GM12878 (cell line): ENCODE data around the gene TMEM170B. TPM values are rescaled to one million over a fixed set of nuclear protein-coding genes. Genes with fewer than 3 reads are reported as not detected.

Experiments
- ATAC-seq: fragments of 200-7000 bp; cut with Tn5 transposase; 3 replicates; pipeline ENCODE4 v1.9.1; 2020; ENCODE audit warnings: mild to moderate bottlenecking, moderate library complexity
- BruUV-seq: library from RNA; stranded (reverse); fragments of 400-500 nt; replicated peaks from 2 replicates; lab custom pipeline; 2021; lab: Mats Ljungman, UMichigan
- CTCF ChIA-PET: fragments of 300-600 bp; sonication (Branson Sonifier 250); formaldehyde crosslinking; extraction: SDS; loops from one replicate; lab custom pipeline; 2021; ENCODE audit warnings: inconsistent platforms; lab: Yijun Ruan, JAX
- POLR2A ChIA-PET: fragments of 350-600 bp; formaldehyde crosslinking; extraction: SDS; loops from one replicate; lab custom pipeline; 2021; ENCODE audit warnings: inconsistent platforms; lab: Charles Lee
- RAD21 ChIA-PET: fragments of 300-600 bp; sonication (Branson Sonifier 250); formaldehyde crosslinking; loops from one replicate; lab custom pipeline; 2023; ENCODE audit warnings: antibody characterized with exemption; ENCODE audit not compliant: unreplicated experiment; lab: Charles Lee
- SMC1A ChIA-PET: fragments of 300-600 bp; sonication (Branson Sonifier 250); formaldehyde crosslinking; loops from one replicate; lab custom pipeline; 2023; ENCODE audit not compliant: unreplicated experiment, uncharacterized antibody; lab: Charles Lee
- DNase-seq: peaks from one replicate; pipeline ENCODE4 v3.0.0-alpha.2; 2011; ENCODE audit warnings: low read depth, low spot score
- FAIRE-seq: peaks from 3 replicates; lab custom pipeline; 2011; peaks lifted over from hg19 to GRCh38; lab: Jason Lieb, UNC
- H2AFZ ChIP-seq: 2 replicates; pipeline ENCODE4 v1.6.0; 2011; ENCODE audit warnings: low read depth, low read length, control low read depth; ENCODE audit not compliant: control insufficient read depth
- H3K27ac ChIP-seq: 2 replicates; pipeline ENCODE4 v1.5.1; 2011; ENCODE audit warnings: control low read depth; ENCODE audit not compliant: control insufficient read depth, insufficient read depth
- H3K27me3 ChIP-seq, 2 experiments: replicated peaks in 1 of 2; 2 replicates each; pipeline versions ENCODE4 v1.6.0 to v1.6.1; 2011; ENCODE audit warnings: low read length in 1 of 2; ENCODE audit not compliant: control insufficient read depth in 2 of 2, insufficient read depth in 2 of 2
- H3K36me3 ChIP-seq, 2 experiments: 2 replicates each; pipeline ENCODE4 v1.5.1; 2011; ENCODE audit warnings: low read length in 1 of 2; ENCODE audit not compliant: control insufficient read depth in 2 of 2, insufficient read depth in 2 of 2
- H3K4me1 ChIP-seq: 2 replicates; pipeline ENCODE4 v1.6.1; 2011; ENCODE audit warnings: mild to moderate bottlenecking, low read length, moderate library complexity, mixed read lengths; ENCODE audit not compliant: control insufficient read depth, insufficient read depth
- H3K4me2 ChIP-seq: 2 replicates; pipeline ENCODE4 v1.6.0; 2011; ENCODE audit warnings: control low read depth; ENCODE audit not compliant: control insufficient read depth, insufficient read depth
- H3K4me3 ChIP-seq: fragments of 200-600 bp; sonication (generic); 2 replicates; pipeline ENCODE4 v1.5.1; 2016
- H3K79me2 ChIP-seq: 2 replicates; pipeline ENCODE4 v1.6.0; 2011; ENCODE audit warnings: low read length; ENCODE audit not compliant: control insufficient read depth, insufficient read depth
- H3K9ac ChIP-seq: 2 replicates; pipeline ENCODE4 v1.8.0; 2011; ENCODE audit warnings: low read length, control low read depth, mixed read lengths; ENCODE audit not compliant: control insufficient read depth, insufficient read depth
- H3K9me3 ChIP-seq: replicated peaks from 3 replicates; pipeline ENCODE4 v1.5.1; 2011; ENCODE audit warnings: mild to moderate bottlenecking, low read length; ENCODE audit not compliant: control insufficient read depth, insufficient read depth
- H4K20me1 ChIP-seq: 2 replicates; pipeline ENCODE4 v1.6.0; 2011; ENCODE audit not compliant: control insufficient read depth, insufficient read depth
- ESRRA ChIP-seq: IDR thresholded peaks from 2 replicates; pipeline ENCODE4 v1.6.1; 2012; ENCODE audit warnings: mild to moderate bottlenecking, low read length, improper control_type of control experiment
- SMAD1 ChIP-seq: fragments of 450-650 bp; IDR thresholded peaks from 2 replicates; pipeline ENCODE4 v1.6.1; 2018; ENCODE audit warnings: mild to moderate bottlenecking, low read depth; ENCODE audit not compliant: partially characterized antibody
- SRF ChIP-seq, 2 experiments: IDR thresholded peaks; 2 replicates each; pipeline ENCODE4 v1.6.1; 2011; ENCODE audit warnings: low read depth in 2 of 2, low read length in 2 of 2, mild to moderate bottlenecking in 1 of 2, moderate library complexity in 1 of 2
- ZZZ3 ChIP-seq: IDR thresholded peaks from 2 replicates; pipeline ENCODE4 v1.6.1; 2011; ENCODE audit warnings: low read depth; ENCODE audit not compliant: control insufficient read depth, insufficient read length
- WGBS: methylation state at CpG from one replicate; pipeline ENCODE4 v1.1.6; 2016; ENCODE audit warnings: low lambda C conversion rate; ENCODE audit not compliant: insufficient replicate concordance, insufficient coverage; ENCODE audit errors: missing lambda C conversion rate; 5-methylcytosine and 5-hydroxymethylcytosine counted together
- in situ Hi-C: fragments of 300-500 bp; cut with MboI; formaldehyde crosslinking; loops from 9 replicates; pipeline ENCODE4 v1.14.3; 2018; ENCODE audit warnings: mixed read lengths
- intact Hi-C: fragments of 100-400 bp; cut with micrococcal nuclease; formaldehyde crosslinking; loops from one replicate; pipeline ENCODE4 v1.14.2; 2022; ENCODE audit not compliant: unreplicated experiment
- polyA plus RNA-seq, 11 experiments: library from polyadenylated mRNA; depleted of rRNA in 4 of 11; unstranded in 6 of 11; stranded (reverse) in 5 of 11; fragments of >200 nt; fragmentation: Nextera tagmentation in 4 of 11; fragmentation: Illumina TruSeq in 1 of 11; extraction: Ambion mirVana in 4 of 11; extraction: Trizol in 1 of 11; gene quantifications; 1 replicate in 1 of 11; 2 replicates in 10 of 11; pipeline versions ENCODE4 v1.2.1 to v1.2.3, GENCODE V29; 2011 to 2016; ENCODE audit warnings: inconsistent platforms in 2 of 11, missing spikeins in 2 of 11, low read depth in 1 of 11
- total RNA-seq, 4 experiments: library from RNA; depleted of rRNA in 3 of 4; stranded (reverse); fragments of >200 nt in 3 of 4; fragmentation: Illumina TruSeq in 1 of 4; extraction: Trizol in 1 of 4; gene quantifications; 2 replicates each; pipeline versions ENCODE4 v1.2.1 to v1.2.3, GENCODE V29; 2013 to 2021
- TF ChIP-seq, protein P1 (sequence below): fragments of 450-650 bp; formaldehyde crosslinking; IDR thresholded peaks from 2 replicates; pipeline ENCODE4 v1.4.0; 2022; ENCODE audit warnings: mild to moderate bottlenecking, moderate library complexity
- TF ChIP-seq, protein P2 (sequence below): IDR thresholded peaks from 2 replicates; pipeline ENCODE4 v1.6.1; 2012; ENCODE audit warnings: improper control_type of control experiment, low read depth, low read length; ENCODE audit not compliant: insufficient replicate concordance
- TF ChIP-seq, protein P3 (sequence below): IDR thresholded peaks from 2 replicates; pipeline ENCODE4 v1.6.1; 2011; ENCODE audit warnings: borderline replicate concordance, low read depth, mild to moderate bottlenecking, moderate library complexity, mixed read lengths, low read length; ENCODE audit not compliant: insufficient read depth; ENCODE audit errors: extremely low read length

Gene TMEM170B
- total and polyA plus RNA-seq, 10 of the 15 experiments (the other 5 are each of a cell fraction or from before 2014, with no cell fraction given), result 0.38 to 10.3 (median 4.2) TPM

DNA sequence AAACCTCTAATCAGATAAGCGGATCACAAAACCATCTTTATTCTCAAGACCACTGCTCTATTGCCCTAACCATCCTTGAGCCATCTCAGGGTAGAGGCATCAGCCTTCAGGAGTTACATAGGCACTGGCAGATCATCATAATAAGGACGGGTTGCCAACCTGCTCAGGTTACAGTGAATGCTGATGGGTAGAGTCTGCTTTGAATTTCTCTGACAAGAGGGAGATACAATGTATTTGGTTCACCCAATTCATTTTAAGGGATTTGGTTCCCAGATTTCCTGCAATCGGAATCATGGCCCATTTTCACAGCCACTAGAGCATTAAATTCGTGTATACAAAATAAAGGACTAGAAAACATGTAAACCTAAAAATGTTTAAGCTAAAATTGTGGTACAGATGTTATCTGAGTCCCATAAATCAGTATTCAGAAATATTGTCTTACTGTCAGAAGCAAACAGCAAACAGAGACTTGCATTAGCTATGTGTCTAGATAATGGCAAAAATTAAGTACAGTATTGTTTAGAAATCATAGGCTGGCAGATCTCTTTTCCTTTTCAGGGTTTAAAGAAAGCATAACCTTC lies 41.9 kb upstream of the TMEM170B start:
- no peak for DNase-seq
- H3K27me3 ChIP-seq, result no peaks in the 10 kb centered on the region
- peak overlapping the region; percentile 24 for H3K9ac ChIP-seq
- RAD21 ChIA-PET, result interaction anchor here (0.7 to 7.1 kb wide), 66 partner anchors 11 to 1017 kb away, joined by 3 to 348 read pairs (median 10); partner anchors contain the start of genes NEDD9 and SMIM13
- in situ Hi-C loops, result loop anchor here (5.0 to 10.0 kb wide), 3 partner anchors 321 to 538 kb away; no protein-coding TSS in a partner anchor
- peaks cover 56% of the 10 kb centered on the region for H3K4me1 ChIP-seq
- CTCF ChIA-PET, result interaction anchor here (0.6 to 10.3 kb wide), 88 partner anchors 10 to 1032 kb away, joined by 3 to 159 read pairs (median 7); partner anchors contain the start of genes NEDD9 and SMIM13
- BruUV-seq, result no TSS peak
- H3K4me2 ChIP-seq, result peak overlapping the region; percentile 34; the same call in 1 of the 2 replicates
- intact Hi-C loops, result loop anchor here (1.0 to 2.0 kb wide), 13 partner anchors 19 to 541 kb away; partner anchors contain the start of gene NEDD9
- POLR2A ChIA-PET, result interaction anchor here (0.9 to 5.8 kb wide), 16 partner anchors 14 to 351 kb away, joined by 3 to 82 read pairs (median 4); no protein-coding TSS in a partner anchor
- H3K9me3 ChIP-seq, result peaks cover 3% of the 10 kb centered on the region; the same call in 2 of the 3 replicates
- peak overlapping the region; percentile 68 for H2AFZ ChIP-seq
- SMC1A ChIA-PET, result interaction anchor here (0.7 to 9.0 kb wide), 88 partner anchors 10 to 548 kb away, joined by 3 to 250 read pairs (median 7); partner anchors contain the start of genes NEDD9 and SMIM13
- H4K20me1 ChIP-seq, result no peaks in the 10 kb centered on the region
- no peaks in the 10 kb centered on the region for H3K79me2 ChIP-seq
- FAIRE-seq, result no peak
- H3K36me3 ChIP-seq, result no peaks in the 10 kb centered on the region
- WGBS, result 31% methylated on average over 4 of the region's 4 CpGs
- no peak overlapping the region for H3K4me3 ChIP-seq
- peak overlapping the region; percentile 68 for H3K27ac ChIP-seq
- ATAC-seq, result peak; percentile 29
- TF ChIP-seq SRF (IDR thresholded peaks at IDR 0.05; ENCODE audit: low read depth in 2 of 2, low read length in 2 of 2) (no peak), ESRRA (no peak), ZZZ3 (no peak), SMAD1 (peak; percentile 8)
- TF ChIP-seq, protein P1, sequence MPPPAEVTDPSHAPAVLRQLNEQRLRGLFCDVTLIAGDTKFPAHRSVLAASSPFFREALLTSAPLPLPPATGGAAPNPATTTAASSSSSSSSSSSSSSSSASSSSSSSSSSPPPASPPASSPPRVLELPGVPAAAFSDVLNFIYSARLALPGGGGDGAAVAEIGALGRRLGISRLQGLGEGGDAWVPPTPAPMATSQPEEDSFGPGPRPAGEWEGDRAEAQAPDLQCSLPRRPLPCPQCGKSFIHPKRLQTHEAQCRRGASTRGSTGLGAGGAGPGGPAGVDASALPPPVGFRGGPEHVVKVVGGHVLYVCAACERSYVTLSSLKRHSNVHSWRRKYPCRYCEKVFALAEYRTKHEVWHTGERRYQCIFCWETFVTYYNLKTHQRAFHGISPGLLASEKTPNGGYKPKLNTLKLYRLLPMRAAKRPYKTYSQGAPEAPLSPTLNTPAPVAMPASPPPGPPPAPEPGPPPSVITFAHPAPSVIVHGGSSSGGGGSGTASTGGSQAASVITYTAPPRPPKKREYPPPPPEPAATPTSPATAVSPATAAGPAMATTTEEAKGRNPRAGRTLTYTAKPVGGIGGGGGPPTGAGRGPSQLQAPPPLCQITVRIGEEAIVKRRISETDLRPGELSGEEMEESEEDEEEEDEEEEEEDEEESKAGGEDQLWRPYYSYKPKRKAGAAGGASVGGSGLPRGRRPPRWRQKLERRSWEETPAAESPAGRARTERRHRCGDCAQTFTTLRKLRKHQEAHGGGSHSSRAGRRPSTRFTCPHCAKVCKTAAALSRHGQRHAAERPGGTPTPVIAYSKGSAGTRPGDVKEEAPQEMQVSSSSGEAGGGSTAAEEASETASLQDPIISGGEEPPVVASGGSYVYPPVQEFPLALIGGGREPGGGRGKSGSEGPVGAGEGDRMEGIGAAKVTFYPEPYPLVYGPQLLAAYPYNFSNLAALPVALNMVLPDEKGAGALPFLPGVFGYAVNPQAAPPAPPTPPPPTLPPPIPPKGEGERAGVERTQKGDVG (CRISPR knock-in tag), result 0 out of 2 replicates have a peak, but pooled peaks have one; percentile 43
- TF ChIP-seq, protein P2, sequence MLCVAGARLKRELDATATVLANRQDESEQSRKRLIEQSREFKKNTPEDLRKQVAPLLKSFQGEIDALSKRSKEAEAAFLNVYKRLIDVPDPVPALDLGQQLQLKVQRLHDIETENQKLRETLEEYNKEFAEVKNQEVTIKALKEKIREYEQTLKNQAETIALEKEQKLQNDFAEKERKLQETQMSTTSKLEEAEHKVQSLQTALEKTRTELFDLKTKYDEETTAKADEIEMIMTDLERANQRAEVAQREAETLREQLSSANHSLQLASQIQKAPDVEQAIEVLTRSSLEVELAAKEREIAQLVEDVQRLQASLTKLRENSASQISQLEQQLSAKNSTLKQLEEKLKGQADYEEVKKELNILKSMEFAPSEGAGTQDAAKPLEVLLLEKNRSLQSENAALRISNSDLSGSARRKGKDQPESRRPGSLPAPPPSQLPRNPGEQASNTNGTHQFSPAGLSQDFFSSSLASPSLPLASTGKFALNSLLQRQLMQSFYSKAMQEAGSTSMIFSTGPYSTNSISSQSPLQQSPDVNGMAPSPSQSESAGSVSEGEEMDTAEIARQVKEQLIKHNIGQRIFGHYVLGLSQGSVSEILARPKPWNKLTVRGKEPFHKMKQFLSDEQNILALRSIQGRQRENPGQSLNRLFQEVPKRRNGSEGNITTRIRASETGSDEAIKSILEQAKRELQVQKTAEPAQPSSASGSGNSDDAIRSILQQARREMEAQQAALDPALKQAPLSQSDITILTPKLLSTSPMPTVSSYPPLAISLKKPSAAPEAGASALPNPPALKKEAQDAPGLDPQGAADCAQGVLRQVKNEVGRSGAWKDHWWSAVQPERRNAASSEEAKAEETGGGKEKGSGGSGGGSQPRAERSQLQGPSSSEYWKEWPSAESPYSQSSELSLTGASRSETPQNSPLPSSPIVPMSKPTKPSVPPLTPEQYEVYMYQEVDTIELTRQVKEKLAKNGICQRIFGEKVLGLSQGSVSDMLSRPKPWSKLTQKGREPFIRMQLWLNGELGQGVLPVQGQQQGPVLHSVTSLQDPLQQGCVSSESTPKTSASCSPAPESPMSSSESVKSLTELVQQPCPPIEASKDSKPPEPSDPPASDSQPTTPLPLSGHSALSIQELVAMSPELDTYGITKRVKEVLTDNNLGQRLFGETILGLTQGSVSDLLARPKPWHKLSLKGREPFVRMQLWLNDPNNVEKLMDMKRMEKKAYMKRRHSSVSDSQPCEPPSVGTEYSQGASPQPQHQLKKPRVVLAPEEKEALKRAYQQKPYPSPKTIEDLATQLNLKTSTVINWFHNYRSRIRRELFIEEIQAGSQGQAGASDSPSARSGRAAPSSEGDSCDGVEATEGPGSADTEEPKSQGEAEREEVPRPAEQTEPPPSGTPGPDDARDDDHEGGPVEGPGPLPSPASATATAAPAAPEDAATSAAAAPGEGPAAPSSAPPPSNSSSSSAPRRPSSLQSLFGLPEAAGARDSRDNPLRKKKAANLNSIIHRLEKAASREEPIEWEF, result no peak
- TF ChIP-seq, protein P3, sequence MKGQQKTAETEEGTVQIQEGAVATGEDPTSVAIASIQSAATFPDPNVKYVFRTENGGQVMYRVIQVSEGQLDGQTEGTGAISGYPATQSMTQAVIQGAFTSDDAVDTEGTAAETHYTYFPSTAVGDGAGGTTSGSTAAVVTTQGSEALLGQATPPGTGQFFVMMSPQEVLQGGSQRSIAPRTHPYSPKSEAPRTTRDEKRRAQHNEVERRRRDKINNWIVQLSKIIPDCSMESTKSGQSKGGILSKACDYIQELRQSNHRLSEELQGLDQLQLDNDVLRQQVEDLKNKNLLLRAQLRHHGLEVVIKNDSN, result no peak
